Measurements from ENCODE around the gene LIF. TPM values are rescaled to one million over a fixed set of nuclear protein-coding genes. Genes with fewer than 3 reads are reported as not detected.
A peak's percentile ranks its signal among the peaks of the same experiment; 100 is the strongest.

LIF gene
- polyA plus RNA-seq, 2 of the 4 experiments (the other 2 are of a cell fraction), result 40.7 to 54.5 TPM

GRCh38 chr22:30195245-30196140 is 51.1 kb downstream of the LIF start:
- FAIRE-seq, result peak; percentile 78
- peaks cover 9% of the 10 kb centered on the region; the same call in 2 of the 3 replicates for H3K9me3 ChIP-seq
- ChIA-PET POLR2A (interaction anchor here (0.7 to 2.7 kb wide), 8 partner anchors 11 to 192 kb away, joined by 4 to 47 read pairs (median 7); partner anchors contain the start of gene RNF215), CTCF (interaction anchor here (1.1 to 2.0 kb wide), 7 partner anchors 9 to 93 kb away, joined by 3 to 8 read pairs (median 4); no protein-coding TSS in a partner anchor)
- no peak for DNase-seq (ENCODE audit: low read depth in 1 of 2, low spot score in 1 of 2)
- no peak for ATAC-seq
- peak overlapping the region; percentile 62 for H3K4me2 ChIP-seq
- H3K4me1 ChIP-seq, result peaks cover 79% of the 10 kb centered on the region
- no peak overlapping the region; the same call in 2 of the 3 replicates for H3K4me3 ChIP-seq
- WGBS (ENCODE audit: missing lambda C conversion rate), result 11% methylated on average over 5 of the region's 5 CpGs
- peak overlapping the region; percentile 95 to 100 for H3K27ac ChIP-seq
- TF ChIP-seq HMGXB4 (CRISPR knock-in tag; IDR thresholded peaks at IDR 0.05; ENCODE audit: borderline replicate concordance), result peak; percentile 81; the same call in 1 of the 2 replicates
- no peak for TF ChIP-seq NR3C1 (IDR thresholded peaks at IDR 0.05)
- TF ChIP-seq ELK1 (IDR thresholded peaks at IDR 0.05; ENCODE audit: low read depth, low read length), result no peak
- peak; percentile 91; the same call in 1 of the 2 replicates for TF ChIP-seq ZNF302 (CRISPR knock-in tag; IDR thresholded peaks at IDR 0.05)
- TF ChIP-seq TP53 (CRISPR knock-in tag; IDR thresholded peaks at IDR 0.05), result peak; percentile 94; the same call in 1 of the 2 replicates
- peak; percentile 97 for TF ChIP-seq EHF (CRISPR knock-in tag; IDR thresholded peaks at IDR 0.05)
- TF ChIP-seq NPAS2 (CRISPR knock-in tag; IDR thresholded peaks at IDR 0.05; ENCODE audit: borderline replicate concordance), result peak; percentile 33
- TF ChIP-seq ATOH8 (CRISPR knock-in tag; IDR thresholded peaks at IDR 0.05; ENCODE audit: low read depth), result peak; percentile 86; the same call in 1 of the 2 replicates
- no peak for TF ChIP-seq RCOR1 (IDR thresholded peaks at IDR 0.05; ENCODE audit: low read depth, low read length)
- TF ChIP-seq RAD21 (conservative IDR thresholded peaks at IDR 0.05 in 1 of 2, IDR thresholded peaks at IDR 0.05 in 1 of 2), result 0 out of 5 replicates have a peak, but pooled peaks of 1 of the 2 experiments have one; percentile 9
- no peak for TF ChIP-seq REST (IDR thresholded peaks at IDR 0.05)
- no peak for TF ChIP-seq BHLHE40 (IDR thresholded peaks at IDR 0.05; ENCODE audit: low read depth, low read length)
- peak; percentile 70 for TF ChIP-seq HEYL (CRISPR knock-in tag; IDR thresholded peaks at IDR 0.05)
- peak; percentile 72 for TF ChIP-seq HOXB5 (CRISPR knock-in tag; IDR thresholded peaks at IDR 0.05)
- TF ChIP-seq ZFP36 (IDR thresholded peaks at IDR 0.05; ENCODE audit: borderline replicate concordance, partially characterized antibody), result no peak
- no peak for TF ChIP-seq PBX3 (IDR thresholded peaks at IDR 0.05)
- no peak; a peak in 1 of 5 replicates for TF ChIP-seq JUN (IDR thresholded peaks at IDR 0.05)
- no peak; a peak in 1 of 4 replicates for TF ChIP-seq CEBPB (IDR thresholded peaks at IDR 0.05)
- TF ChIP-seq RARB (CRISPR knock-in tag; IDR thresholded peaks at IDR 0.05), result peak; percentile 21
- no peak for TF ChIP-seq PHF8 (IDR thresholded peaks at IDR 0.05; ENCODE audit: borderline replicate concordance, low read depth)
- TF ChIP-seq JUNB (IDR thresholded peaks at IDR 0.05), result no peak
- no peak for TF ChIP-seq MAZ (IDR thresholded peaks at IDR 0.05; ENCODE audit: borderline replicate concordance, low read depth, low read length)
- TF ChIP-seq CTCF (IDR thresholded peaks at IDR 0.05), result no peak
- no peak for TF ChIP-seq SMC3 (IDR thresholded peaks at IDR 0.05)
- no peak for TF ChIP-seq SREBF2 (IDR thresholded peaks at IDR 0.05)
- TF ChIP-seq ZSCAN20 (CRISPR knock-in tag; IDR thresholded peaks at IDR 0.05), result peak; percentile 89

Measured in A549 (cell line).